WTC11 (cell line): ENCODE data around the gene SNX6. TPM values are rescaled to one million over a fixed set of nuclear protein-coding genes. Genes with fewer than 3 reads are reported as not detected.

Source experiments
- ATAC-seq: fragments of 200-7000 bp; cut with Tn5 transposase; 2 replicates; pipeline ENCODE4 v1.10.0; 2021; ENCODE audit warnings: mild to moderate bottlenecking, moderate library complexity
- CTCF ChIA-PET: fragments of 300-600 bp; sonication (Branson Sonifier 250); formaldehyde crosslinking; loops from one replicate; lab custom pipeline; 2021; ENCODE audit warnings: antibody characterized with exemption; lab: Charles Lee
- POLR2A ChIA-PET: fragments of 350-600 bp; sonication (Branson Sonifier 250); formaldehyde crosslinking; loops from one replicate; lab custom pipeline; 2021; ENCODE audit warnings: antibody characterized with exemption; lab: Charles Lee
- DNase-seq: peaks from one replicate; pipeline ENCODE4 v3.0.0; 2021; ENCODE audit warnings: low spot score
- H3K27ac Mint-ChIP-seq: 2 replicates; pipeline ENCODE4 v1.8.0; 2021; ENCODE audit warnings: mixed read lengths
- H3K27me3 Mint-ChIP-seq: 2 replicates; pipeline ENCODE4 v1.8.0; 2021; ENCODE audit warnings: low read depth, mild to moderate bottlenecking, moderate library complexity, mixed read lengths
- H3K36me3 Mint-ChIP-seq: 2 replicates; pipeline ENCODE4 v1.8.0; 2021; ENCODE audit warnings: mixed read lengths
- H3K4me1 Mint-ChIP-seq: 2 replicates; pipeline ENCODE4 v1.8.0; 2022; ENCODE audit warnings: mixed read lengths
- H3K4me3 Mint-ChIP-seq: 2 replicates; pipeline ENCODE4 v1.8.0; 2021; ENCODE audit warnings: mild to moderate bottlenecking, moderate library complexity, mixed read lengths
- H3K9me3 Mint-ChIP-seq: 2 replicates; pipeline ENCODE4 v1.8.0; 2021; ENCODE audit warnings: mixed read lengths
- ATF2 ChIP-seq: sonication (generic); formaldehyde crosslinking; IDR thresholded peaks from 2 replicates; pipeline ENCODE4 v1.8.1; 2022; ENCODE audit warnings: low read depth, missing genetic modification reagents, borderline replicate concordance
- GABPB1 ChIP-seq: sonication (generic); formaldehyde crosslinking; IDR thresholded peaks from 2 replicates; pipeline ENCODE4 v1.8.1; 2023; ENCODE audit warnings: mild to moderate bottlenecking, missing genetic modification reagents
- MXD4 ChIP-seq: fragments of 250-450 bp; sonication (Bioruptor Pico); IDR thresholded peaks from 2 replicates; pipeline ENCODE4 v1.8.0; 2021; ENCODE audit warnings: mild to moderate bottlenecking, moderate library complexity, borderline replicate concordance
- NR3C1 ChIP-seq: sonication (generic); formaldehyde crosslinking; conservative IDR thresholded peaks from 2 replicates; pipeline ENCODE4 v1.8.1; 2023; ENCODE audit warnings: low read depth, mild to moderate bottlenecking, missing genetic modification reagents
- OVOL2 ChIP-seq: fragments of 250-450 bp; sonication (Bioruptor Pico); IDR thresholded peaks from 2 replicates; pipeline ENCODE4 v1.9.0; 2021; ENCODE audit warnings: mild to moderate bottlenecking, borderline replicate concordance
- PRDM15 ChIP-seq: sonication (generic); formaldehyde crosslinking; IDR thresholded peaks from 2 replicates; pipeline ENCODE4 v1.8.0; 2022; ENCODE audit warnings: missing genetic modification reagents
- PRRX2 ChIP-seq: fragments of 250-450 bp; sonication (Bioruptor Pico); IDR thresholded peaks from 2 replicates; pipeline ENCODE4 v1.8.0; 2021; ENCODE audit warnings: mild to moderate bottlenecking
- SP1 ChIP-seq: sonication (generic); formaldehyde crosslinking; conservative IDR thresholded peaks from 2 replicates; pipeline ENCODE4 v1.8.1; 2022; ENCODE audit warnings: missing genetic modification reagents
- TCF7 ChIP-seq: sonication (generic); formaldehyde crosslinking; IDR thresholded peaks from 2 replicates; pipeline ENCODE4 v1.8.0; 2022; ENCODE audit warnings: mild to moderate bottlenecking, low read depth, missing genetic modification reagents, moderate library complexity
- TP53 ChIP-seq: sonication (generic); formaldehyde crosslinking; IDR thresholded peaks from 2 replicates; pipeline ENCODE4 v1.8.1; 2023; ENCODE audit warnings: mild to moderate bottlenecking, missing genetic modification reagents
- USF1 ChIP-seq: sonication (generic); formaldehyde crosslinking; IDR thresholded peaks from 2 replicates; pipeline ENCODE4 v1.8.0; 2022; ENCODE audit warnings: mild to moderate bottlenecking, missing genetic modification reagents
- USF2 ChIP-seq: sonication (generic); formaldehyde crosslinking; IDR thresholded peaks from 2 replicates; pipeline ENCODE4 v1.8.1; 2023; ENCODE audit warnings: mild to moderate bottlenecking, missing genetic modification reagents, moderate library complexity
- ZBTB21 ChIP-seq: sonication (generic); formaldehyde crosslinking; IDR thresholded peaks from 2 replicates; pipeline ENCODE4 v1.8.1; 2023; ENCODE audit warnings: mild to moderate bottlenecking, missing genetic modification reagents, borderline replicate concordance
- ZNF121 ChIP-seq: sonication (generic); formaldehyde crosslinking; IDR thresholded peaks from 2 replicates; pipeline ENCODE4 v1.8.0; 2023; ENCODE audit warnings: missing genetic modification reagents
- ZNF263 ChIP-seq: sonication (generic); formaldehyde crosslinking; IDR thresholded peaks from 2 replicates; pipeline ENCODE4 v1.8.1; 2022; ENCODE audit warnings: low read depth, mild to moderate bottlenecking, moderate library complexity, missing genetic modification reagents
- ZNF532 ChIP-seq: fragments of 250-450 bp; sonication (Bioruptor Pico); IDR thresholded peaks from 2 replicates; pipeline ENCODE4 v1.9.0; 2021; ENCODE audit warnings: mild to moderate bottlenecking, borderline replicate concordance
- total RNA-seq: library from RNA; stranded (reverse); gene quantifications from 3 replicates; pipeline ENCODE4 v1.2.3, GENCODE V29; 2021

The SNX6 gene
- total RNA-seq, 1 experiment from 2014 or later, result 51.3 TPM

- no peak for TF ChIP-seq PRDM15
Observed at GRCh38 chr14:34665785-34666435, 36.0 kb upstream of the SNX6 start (continued).

- POLR2A ChIA-PET, result no interaction called here
- DNase-seq (no peak), ATAC-seq (no peak)
- no peak overlapping the region for H3K4me3 Mint-ChIP-seq
- no peaks in the 10 kb centered on the region for H3K27me3 Mint-ChIP-seq
- H3K27ac Mint-ChIP-seq, result no peak overlapping the region
- peaks cover 10% of the 10 kb centered on the region for H3K9me3 Mint-ChIP-seq
- no peaks in the 10 kb centered on the region for H3K36me3 Mint-ChIP-seq
- CTCF ChIA-PET, result interaction anchor here (1.1 kb wide), 1 partner anchor 250 kb away, joined by 3 read pairs; no protein-coding TSS in a partner anchor
- H3K4me1 Mint-ChIP-seq, result no peaks in the 10 kb centered on the region
- no peak for TF ChIP-seq ZBTB21 (CRISPR knock-in tag)
- no peak for TF ChIP-seq USF2 (CRISPR knock-in tag)
- no peak for TF ChIP-seq ZNF121 (CRISPR knock-in tag)
- no peak for TF ChIP-seq SP1 (CRISPR knock-in tag)
- no peak for TF ChIP-seq NR3C1 (CRISPR knock-in tag)
- TF ChIP-seq ZNF532, result no peak
- TF ChIP-seq PRRX2 (CRISPR knock-in tag), result no peak
- no peak for TF ChIP-seq GABPB1 (CRISPR knock-in tag)
- no peak for TF ChIP-seq ZNF263 (CRISPR knock-in tag)
- TF ChIP-seq USF1 (CRISPR knock-in tag), result no peak
- no peak for TF ChIP-seq OVOL2 (CRISPR knock-in tag)
- TF ChIP-seq TCF7 (CRISPR knock-in tag), result no peak
- TF ChIP-seq TP53 (CRISPR knock-in tag), result no peak
- TF ChIP-seq, all 79 proteins: peak for 0
Observed at GRCh38 chr14:34662561-34663088, 32.7 kb upstream of the SNX6 start.

- ChIA-PET POLR2A (no interaction called here), CTCF (no interaction called here)
- DNase-seq (no peak), ATAC-seq (no peak)
- no peak overlapping the region for H3K4me3 Mint-ChIP-seq
- peaks cover 10% of the 10 kb centered on the region for H3K9me3 Mint-ChIP-seq
- no peaks in the 10 kb centered on the region for H3K4me1 Mint-ChIP-seq
- H3K27me3 Mint-ChIP-seq, result no peaks in the 10 kb centered on the region
- no peak overlapping the region for H3K27ac Mint-ChIP-seq
- no peaks in the 10 kb centered on the region for H3K36me3 Mint-ChIP-seq
- TF ChIP-seq ATF2 (CRISPR knock-in tag) (no peak), ZNF263 (CRISPR knock-in tag) (no peak), MXD4 (CRISPR knock-in tag) (no peak), ZNF532 (no peak)
Observed at GRCh38 chr14:34660796-34661195, 30.8 kb upstream of the SNX6 start.
